ENCODE measurements around the gene GSS.

Gene GSS

DNA sequence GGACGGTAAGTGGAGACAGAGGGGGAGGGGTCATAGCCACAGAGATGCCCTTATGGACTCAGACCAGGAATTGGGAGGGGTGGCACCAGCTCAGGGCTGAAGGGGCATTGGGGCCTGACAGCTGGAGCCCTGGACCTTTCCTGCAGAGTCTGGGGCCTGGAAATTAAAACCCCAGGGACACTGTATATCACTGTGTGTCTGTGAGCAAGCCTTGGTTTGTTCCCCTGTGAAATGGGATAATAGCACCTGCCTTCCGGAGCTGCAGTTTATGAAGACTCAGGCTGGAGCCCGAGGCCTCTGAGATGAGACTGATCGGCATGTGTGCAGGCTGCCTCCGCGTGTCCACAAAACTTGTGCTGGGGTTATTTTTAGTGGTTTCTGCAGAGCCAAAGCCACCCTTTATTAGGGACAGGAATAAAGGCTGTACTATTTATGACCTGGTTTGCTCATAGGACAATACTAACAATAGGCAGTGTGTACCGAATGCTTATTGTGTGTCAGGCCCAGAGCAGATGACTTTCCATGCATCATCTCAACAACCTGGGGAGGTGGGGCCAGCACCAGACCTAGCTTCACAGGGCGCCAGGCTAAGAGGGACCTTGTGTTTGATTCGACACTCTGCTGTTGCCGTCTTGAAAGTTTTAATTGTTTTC lies 22.6 kb upstream of the GSS start:
- no peak for DNase-seq (ENCODE audit: low read depth)

DNA sequence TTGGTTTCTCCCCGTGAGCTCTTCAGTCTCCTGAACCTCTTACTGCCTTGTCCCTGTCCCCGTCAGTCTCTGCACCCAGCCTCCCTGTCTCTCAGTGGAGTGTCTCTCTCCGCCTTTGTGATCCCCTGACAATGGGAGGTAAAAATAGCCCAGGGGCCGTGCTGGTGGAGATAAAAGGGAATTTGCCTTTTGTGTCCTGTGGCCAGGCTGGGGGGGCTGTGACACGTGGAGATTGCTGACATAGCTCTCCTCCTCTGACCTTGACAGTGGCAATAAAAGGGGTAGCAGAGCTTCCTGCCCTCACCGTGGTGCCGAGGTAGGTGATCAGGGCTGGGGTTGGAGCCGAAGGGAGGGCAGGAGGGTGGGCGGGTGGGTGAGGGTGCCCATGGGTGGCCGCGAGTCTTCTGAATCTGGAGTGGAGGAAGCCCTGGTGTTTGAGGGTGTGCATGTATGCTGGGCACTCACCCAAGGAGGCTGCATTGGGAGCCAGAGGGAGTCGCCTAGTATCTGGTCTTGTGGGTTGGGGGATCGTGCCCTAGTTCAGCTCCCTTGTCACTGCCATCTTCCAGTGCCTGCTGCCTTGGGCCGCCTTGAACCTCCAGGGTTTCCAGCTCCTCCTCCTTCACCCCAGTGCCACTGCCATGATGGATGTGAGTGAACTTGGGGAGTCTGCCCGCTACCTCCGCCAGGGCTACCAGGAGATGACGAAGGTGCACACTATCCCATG lies 21.9 kb upstream of the GSS start:
- DNase-seq (ENCODE audit: low read depth) = no peak

DNA sequence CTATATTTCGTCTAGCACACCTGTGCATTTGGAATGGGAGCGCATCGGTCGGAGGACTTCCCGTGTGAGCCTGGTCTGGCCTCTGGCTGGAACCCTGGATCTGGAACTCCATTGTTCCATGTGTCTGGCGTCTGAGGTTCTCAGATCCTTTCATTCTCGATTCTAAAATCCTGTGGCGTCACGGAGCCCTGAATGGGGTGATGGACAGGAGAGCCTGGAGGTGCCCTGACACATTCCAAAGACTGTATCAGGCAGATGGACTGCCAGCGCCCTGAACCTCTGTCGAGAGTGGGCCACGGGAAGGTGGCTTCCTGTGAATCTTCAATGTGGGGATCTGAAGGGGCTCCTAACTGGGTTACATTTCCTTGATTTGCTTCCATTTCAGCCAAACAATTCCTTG lies 20.7 kb upstream of the GSS start:
- DNase-seq (ENCODE audit: low read depth) = no peak

DNA sequence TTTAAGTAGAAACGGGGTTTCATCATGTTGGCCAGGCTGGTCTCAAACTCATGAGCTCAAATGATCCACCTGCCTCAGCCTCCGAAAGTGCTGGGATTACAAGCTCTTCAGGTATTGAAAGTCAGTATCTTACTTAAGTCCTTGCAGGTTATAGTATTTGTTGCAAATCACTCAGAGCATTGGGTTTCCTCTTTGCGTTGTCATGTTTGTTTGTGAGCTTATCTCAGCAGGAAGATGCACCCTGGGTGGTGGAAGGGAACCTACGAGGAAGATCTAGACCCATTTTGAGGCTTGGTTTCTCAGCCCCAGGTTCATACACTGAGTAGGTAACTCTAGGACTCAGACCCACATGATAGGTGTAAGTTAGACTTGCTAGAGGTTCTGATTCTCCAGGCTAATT lies 18.6 kb upstream of the GSS start:
- DNase-seq (ENCODE audit: low read depth) = no peak

DNA sequence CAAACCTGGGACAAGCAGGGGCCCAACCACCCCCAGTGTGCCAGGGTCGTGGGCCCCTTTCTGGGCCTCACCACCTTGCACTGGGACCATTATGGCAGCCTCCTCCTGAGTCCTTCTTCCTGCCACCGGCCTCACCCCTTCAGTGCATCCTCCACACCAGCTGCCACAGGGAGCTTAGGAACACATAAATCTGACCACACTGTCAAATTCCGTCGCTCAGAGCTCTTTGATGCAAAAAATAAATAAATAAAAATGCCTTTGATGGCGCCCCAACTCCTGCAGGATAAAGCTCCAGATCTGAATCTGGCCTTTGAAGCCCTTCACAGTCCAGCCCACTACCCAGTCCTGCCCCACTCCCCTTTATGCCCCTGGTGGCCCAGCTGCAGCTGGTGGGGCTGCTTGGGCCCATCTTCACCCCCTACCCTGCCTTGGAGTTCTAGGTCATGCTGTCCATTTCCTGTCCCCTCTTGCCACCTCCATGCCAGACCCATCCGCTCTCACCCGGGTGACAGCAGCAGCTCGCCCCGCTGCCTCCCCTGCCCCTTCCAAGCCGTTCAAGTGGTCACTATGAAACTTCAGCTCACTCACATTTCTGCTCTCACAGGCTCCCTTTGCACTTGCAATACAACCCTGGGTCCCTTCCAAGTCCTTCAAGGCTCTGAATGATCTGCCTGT lies 16.1 kb upstream of the GSS start:
- DNase-seq (ENCODE audit: low read depth) = no peak

DNA sequence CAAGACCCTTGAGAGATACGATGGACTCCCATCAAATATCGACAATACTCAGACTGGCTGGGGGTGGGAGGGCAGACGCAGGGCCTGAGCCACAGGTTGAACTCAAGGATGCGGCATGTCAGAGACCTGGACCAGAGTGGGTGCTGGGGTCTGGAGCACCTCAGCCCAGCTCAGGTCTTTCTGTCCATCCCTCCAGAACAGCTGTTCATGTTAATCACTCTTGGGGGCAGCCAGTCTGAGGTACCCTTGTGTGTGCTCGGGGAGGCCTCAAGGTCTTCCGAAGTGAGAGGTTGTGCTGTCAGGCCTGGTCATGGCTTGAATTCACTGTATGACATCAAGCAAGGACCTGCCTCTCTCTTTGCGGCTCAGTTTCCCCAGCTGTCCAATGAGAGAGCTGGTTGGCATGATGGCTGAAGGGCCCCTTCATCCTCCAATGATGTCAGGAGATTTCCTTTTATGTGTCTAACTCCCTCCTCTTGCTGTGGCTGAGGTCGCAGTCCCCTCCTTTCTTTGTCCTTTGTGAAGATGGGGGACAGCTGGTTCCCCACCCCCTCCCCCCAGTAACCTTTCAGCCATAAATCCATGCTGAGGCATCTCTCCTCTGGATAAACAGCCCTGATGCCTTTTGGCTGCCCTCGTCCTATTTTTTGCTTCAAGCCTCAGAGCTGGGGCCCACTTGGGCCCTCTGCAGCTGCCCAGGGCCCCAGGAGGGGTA lies 15.4 kb upstream of the GSS start:
- no peak for DNase-seq (ENCODE audit: low read depth)

DNA sequence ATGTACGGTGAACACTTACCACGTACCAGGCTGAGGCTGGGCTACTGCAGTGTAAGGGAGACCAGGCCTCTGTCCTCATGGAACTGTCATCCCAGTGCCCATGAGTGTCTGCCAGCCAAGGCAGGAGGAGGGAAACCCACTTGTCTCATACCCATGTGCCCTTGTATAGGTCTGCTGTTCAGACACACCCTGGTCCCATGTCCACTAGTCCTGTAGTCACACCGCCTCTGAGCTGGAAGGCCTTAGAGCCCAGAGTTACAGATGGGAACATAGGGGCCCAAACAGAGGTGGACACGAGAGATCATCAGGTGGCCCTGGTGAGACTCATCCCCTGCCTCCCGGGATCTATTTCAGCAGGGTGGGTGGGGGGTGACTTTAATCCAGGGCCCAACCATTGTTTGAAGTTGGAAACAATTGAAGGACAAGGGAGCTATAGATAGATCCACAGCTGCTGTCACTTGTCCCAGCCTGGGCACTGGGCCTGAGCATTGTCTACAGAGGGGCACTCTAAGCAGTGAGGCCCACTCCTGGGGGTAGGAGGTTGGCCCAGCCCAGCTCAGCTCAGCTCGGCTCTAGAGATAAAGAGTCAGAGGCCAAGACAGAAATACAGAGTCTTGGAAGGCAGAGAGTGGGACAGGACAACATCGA lies 14.7 kb upstream of the GSS start:
- no peak for DNase-seq (ENCODE audit: low read depth)

DNA sequence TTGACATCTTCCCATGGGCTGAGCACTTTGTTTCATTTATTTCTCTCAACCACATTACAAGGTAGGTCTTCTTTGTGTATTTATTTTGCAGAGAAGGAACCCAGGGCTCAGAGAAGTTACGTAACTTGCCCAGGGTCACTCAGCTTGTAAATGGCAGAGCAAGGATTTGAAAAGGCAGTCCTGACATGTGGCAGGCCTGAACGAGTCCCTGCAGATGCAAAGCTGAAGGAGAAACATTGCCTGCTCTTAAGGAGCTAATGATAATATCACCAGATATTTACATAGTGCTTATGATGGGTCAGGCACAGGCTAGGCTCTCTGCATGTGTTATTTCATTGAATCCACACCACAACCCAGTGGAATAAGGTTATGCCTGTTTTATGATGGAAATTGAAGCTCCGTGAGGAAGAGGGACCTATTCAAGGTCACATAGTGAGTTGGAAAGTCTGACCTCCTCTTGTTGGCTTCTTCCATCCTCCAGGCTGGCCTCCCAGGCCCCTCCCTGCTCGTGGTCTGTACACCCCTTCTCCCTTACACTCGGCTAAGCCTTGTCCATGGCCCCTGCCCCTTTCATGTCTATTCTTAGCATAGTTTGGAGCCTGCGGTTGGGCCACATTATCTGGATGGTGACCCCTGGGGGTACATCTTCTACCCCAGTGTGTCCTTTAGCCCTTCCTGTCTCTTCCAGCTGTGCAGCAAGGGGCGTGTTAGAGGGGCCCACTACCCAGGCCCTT lies 12.6 kb upstream of the GSS start:
- no peak for DNase-seq (ENCODE audit: low read depth)

DNA sequence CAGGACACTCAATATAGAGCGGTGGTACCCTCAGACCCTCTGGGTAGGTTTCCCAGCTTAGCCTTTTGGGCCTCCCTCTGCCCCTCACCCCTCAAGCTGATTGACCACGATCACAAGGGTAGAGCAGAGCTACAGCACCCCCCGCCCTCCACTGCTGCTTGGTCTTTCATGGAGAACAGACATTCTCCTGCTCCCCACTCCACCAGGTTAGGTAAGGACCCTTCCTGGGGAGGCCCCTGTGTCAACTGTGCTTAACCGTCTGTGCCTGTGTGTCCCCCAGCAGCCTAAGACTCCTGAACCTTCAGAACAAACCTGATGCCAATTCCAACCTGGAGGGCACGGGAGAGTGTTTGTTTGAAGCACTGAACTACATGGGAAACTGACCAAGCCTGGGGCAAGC lies 11.8 kb upstream of the GSS start:
- no peak for DNase-seq (ENCODE audit: low read depth)

DNA sequence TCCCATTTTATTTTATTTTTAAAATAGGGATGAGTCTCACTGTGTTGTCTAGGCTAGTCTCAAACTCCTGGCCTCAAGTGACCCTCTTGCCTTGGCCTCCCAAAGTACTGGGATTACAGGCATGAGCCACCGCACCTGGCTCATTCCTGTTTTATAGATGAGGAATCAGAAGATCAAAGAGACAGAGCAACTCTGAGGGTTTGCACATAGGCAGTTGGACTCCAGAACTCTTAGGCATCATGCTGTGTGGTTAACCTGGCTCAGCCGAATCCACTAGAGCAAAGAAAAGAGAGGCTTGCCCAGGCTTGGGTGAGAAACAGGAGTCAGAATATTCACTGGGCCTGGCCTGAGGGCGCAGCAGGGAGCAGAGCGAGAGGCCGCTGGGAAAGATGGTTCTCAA lies 9.4 kb upstream of the GSS start:
- DNase-seq (ENCODE audit: low read depth) = no peak

DNA sequence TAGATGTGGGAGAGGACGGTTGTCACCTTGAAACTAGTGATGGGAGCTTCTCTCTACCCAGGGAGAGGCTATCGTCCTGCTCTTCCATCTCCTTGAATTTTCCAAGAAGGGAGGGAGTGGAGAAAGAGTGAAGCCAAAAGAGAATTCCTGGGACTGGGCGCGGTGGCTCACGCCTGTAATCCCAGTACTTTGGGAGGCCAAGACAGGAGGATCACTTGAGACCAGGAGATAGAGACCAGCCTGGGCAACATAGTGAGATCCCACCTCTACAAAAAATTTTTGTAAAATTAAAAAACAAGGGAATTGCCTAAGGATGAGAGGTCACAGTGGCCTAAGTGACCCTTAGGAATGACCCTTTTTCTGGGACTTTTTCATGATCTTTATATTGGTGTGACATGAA lies 8.9 kb upstream of the GSS start:
- DNase-seq (ENCODE audit: low read depth) = no peak

DNA sequence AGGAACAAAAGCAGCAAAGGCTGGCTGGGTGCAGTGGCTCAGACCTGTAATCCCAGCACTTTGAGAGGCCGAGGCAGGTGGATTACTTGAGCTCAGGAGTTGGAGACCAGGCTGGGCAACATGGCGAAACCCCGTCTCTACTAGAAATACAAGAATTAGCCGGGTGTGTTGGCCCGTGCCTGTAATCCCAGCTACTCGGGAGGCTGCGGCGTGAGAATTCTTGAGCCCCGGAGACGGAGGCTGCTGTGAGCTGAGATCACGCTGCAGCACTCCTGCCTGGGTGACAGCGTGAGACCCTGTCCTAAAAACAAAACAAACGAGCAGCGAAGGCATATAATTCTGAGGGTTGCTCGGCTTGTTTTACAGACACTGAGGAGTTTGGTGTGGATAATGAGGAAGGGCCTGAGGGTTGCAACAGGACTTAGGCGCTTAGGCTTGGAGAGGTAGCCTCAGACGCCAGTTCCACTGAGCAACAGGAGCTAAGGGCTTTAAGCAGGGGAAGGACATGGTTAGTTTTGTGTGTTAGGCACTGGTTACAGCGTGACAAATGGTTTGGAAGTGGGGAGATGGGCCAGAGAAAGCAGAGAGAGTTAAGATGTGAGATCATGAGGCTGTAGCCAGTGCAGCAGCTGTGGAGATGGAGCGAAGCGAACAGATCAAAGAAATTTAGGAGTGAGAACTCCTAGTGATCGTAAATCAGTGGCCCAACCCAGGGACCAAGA lies 1.3 kb upstream of the GSS start:
- no peak for DNase-seq (ENCODE audit: low read depth)

DNA sequence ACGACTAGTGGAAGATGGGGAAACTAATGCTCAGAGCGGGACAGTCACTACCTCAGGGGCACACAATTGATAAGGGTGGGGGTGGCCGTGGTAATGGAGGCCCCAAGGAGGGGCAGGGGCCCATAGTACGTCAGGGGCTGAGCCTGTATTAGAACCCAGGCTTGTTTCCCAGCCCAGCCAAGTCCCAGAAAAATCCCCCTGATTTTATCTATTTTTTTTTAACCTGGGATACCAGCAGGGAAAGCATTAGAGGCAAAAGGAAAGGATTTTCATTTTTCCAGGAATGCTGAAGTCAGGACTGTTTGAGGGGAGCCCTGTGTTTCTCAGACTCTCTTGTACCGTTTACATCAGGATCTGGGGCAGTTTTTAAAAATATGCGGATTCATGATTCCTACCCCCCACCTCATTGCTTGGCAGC lies 444 bp upstream of the GSS start:
- no peak for DNase-seq (ENCODE audit: low read depth)

DNA sequence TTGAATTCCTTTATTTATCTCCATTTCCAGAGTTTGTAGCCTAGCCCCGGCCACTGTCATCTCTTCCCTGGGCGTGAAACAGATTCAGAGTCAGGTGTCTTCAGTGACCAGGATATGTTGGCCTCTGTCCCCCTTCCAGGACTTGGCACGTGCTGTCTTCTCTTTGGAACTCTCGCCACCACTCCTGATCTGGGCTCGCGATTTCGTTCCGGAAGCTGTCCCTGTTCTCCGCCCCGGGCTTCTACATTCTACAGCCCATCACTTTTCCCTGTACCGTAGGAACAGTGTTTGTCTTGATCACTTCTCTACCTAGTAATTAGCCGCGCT lies 739 bp downstream of the GSS start:
- DNase-seq (ENCODE audit: low read depth) = no peak

DNA sequence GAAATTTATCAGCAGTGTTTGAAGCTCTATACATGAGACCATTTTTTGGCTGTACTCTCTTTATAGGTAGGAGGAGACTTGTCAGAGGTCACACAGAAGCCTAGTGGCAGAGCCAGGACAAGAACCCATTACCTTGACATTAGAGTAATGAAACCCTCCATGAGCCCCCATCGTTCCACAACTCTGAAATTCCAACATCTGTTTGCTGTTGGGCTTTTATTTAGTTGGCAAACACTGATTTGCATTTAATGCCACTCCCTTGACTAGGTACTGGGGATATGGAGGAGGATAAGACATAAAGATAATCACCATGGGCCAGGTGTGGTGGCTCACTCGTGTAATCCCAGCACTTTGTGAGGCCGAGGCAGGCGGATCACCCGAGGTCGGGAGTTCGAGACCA lies 1.6 kb downstream of the GSS start:
- no peak for DNase-seq (ENCODE audit: low read depth)

DNA sequence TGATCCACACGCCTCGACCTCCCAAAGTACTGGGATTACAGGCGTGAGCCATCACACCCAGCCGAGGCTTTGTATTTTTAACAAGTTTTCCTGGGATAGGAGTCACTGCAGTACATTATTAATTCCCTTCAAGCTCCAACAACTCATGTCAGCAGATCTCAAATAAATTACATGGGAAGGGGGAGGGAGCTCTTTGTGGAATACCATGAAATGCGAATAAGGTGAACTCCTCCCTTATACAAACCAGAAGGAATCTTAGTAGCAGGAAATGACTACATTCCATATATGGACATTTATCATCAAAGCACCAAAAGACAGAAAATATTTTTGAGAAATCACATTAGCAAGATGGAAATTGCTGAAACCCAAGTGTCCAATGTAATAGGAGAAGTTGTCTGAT lies 2.9 kb downstream of the GSS start:
- no peak for DNase-seq (ENCODE audit: low read depth)

DNA sequence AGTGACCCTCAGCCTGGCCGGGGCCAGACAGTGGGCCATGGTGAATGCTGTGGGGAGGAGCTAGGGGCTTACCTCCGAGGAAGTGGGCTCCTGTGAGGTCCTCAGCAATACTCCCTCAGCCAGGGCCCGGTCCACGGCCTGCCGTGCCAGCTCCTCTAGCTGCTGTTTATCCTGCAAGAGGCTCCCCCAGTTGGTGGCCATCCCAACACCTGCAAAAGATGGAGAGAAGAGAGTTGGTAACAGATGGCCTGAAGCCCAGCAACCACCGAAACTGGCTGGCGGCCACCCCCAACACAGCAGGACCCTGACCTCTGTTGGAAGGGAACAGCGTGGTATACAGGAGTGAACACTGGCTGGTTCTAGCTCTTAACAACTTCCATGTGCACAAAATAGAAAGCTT lies 4.0 kb downstream of the GSS start:
- DNase-seq (ENCODE audit: low read depth) = no peak

DNA sequence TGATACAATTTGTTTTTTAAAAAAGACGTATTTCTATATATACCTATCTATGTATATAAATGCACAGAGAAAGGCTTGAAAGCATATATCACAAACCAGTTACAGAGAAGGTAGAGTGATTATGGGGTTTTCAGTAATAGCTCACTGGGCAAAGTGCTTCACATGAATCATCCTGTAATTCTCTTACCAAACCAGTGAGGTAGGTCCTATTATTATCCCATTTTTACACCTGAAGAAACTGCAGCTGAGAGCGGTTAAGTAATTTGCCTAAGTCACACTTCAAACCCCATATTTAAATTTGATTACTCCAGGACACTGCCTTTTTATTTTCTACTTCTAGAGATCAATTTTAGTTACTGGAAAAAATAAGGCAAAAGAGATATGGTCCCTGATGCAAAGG lies 4.4 kb downstream of the GSS start:
- no peak for DNase-seq (ENCODE audit: low read depth)

DNA sequence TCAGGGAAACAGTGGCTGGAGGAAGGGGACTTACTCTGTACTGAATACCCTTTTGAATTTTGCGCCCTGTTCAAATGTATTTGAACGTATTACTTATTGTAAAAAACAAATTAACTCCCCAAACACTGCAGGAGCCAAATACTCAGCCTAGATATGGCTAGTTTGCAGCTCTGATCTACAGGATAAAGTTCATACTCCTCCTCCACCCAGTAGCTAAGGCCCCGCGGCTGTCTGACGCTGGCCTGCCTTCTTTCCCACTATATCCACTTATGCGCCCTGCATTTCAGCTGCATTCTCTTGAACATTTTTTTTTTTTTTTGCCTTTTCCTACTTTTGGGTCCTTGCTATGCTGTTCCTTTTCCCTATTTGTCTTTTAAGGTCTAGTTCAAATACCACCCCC lies 6.5 kb downstream of the GSS start:
- no peak for DNase-seq (ENCODE audit: low read depth)

DNA sequence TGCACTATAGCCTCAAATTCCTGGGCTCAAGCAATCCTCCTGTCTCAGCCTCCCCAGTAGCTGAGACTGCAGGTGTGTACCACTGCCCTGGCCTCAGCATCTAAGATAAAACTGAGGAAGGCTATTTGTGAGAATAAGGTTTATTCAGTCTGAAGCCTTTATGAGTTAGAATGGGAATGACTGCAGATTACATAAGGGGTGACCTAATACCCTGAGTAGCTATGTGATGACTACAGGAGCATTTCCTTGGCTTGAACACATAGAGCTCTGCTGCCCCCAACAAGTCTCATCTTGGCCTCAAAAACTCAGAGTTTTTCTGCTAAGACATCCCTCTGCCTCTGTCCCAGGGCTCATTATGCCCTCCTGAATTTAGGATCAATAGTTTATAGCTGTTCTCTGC lies 7.6 kb downstream of the GSS start:
- DNase-seq (ENCODE audit: low read depth) = no peak

DNA sequence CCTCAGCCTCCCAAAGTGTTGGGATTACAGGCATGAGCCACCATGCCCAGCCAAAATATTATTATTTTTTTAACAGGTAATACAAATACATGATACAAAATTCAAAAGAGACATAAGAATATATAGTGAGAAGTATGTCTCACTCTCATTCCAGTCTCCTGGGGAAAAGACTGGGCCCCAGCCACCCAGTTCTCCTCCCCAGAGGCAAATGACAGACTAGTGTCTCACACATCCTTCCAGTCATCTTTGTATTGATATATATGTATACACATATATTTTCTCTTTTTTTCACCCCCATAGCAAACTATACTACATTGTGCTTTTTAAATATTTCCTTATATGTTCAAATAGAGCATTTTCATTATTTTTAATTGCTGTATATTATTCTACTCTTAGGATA lies 8.3 kb downstream of the GSS start:
- no peak for DNase-seq (ENCODE audit: low read depth)

All from fibroblast of the conjunctiva (primary cell).